ENCODE data around the gene VAT1L.

The VAT1L gene

DNA sequence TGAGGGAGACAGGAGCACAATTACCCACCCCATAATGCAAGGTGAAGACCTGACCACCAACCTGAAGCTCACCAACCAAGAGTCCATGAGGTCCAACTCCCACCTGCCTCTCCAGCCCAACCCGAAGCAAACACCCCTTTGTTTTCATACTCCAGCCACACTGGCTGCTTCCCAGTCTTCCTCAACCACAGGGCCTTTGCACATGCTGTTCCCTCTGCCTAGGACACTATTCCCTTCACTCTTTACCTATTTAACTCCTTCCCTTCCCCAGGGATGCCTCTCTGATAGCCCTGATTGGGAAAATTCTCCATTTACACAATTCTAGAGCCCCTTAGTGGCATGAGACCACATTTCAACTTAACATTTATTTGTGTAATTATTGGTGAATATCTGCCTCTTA is 86.0 kb downstream of the VAT1L start:
- no peak for DNase-seq

DNA sequence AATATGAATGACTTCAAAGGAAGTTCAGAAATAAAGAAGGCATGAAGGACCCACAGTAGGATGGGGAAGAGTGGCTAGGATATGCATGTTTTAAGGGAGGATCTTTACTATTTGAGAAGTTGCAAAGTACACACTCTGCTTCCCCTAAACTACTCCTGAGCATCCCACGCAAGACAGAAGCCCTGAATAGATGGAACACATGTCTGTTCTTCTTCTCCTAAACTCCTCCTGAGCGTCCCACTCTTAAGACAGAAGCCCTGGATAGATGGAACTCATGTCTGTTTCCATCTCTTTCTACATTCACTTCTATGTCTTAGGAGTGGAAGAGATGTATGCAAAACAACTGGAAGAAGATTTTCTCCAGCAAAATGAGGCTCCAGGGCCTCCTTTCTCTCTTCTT is 88.4 kb downstream of the VAT1L start:
- no peak for DNase-seq

DNA sequence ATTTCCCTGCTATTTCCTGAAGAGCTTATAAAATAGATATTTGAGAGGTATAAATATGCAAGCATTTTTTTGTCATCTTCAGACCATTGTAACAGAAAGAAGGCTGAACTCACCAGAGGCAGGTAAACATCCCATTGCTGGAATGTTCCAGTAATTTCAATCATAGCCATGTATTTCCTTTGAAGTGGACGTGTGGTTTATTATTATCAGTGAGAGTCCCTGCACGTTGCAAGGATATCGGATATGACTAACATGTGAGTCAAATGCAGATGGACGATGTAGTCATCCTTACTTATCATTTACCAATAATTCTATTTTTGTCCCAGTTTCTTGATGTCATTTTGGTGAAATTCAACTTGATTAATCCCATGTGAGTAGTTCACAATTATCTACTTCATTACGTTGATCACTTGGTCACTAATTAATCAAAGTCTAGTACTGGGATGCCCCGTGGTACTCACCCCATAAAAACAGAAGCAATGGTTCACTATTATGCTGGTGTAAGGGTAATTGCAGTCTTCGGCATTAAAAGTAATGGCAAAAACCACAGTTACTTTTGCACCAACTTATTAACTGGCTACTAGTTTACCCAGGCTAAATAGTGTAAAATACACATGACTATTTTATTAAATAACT is 89.5 kb downstream of the VAT1L start:
- no peak for DNase-seq

DNA sequence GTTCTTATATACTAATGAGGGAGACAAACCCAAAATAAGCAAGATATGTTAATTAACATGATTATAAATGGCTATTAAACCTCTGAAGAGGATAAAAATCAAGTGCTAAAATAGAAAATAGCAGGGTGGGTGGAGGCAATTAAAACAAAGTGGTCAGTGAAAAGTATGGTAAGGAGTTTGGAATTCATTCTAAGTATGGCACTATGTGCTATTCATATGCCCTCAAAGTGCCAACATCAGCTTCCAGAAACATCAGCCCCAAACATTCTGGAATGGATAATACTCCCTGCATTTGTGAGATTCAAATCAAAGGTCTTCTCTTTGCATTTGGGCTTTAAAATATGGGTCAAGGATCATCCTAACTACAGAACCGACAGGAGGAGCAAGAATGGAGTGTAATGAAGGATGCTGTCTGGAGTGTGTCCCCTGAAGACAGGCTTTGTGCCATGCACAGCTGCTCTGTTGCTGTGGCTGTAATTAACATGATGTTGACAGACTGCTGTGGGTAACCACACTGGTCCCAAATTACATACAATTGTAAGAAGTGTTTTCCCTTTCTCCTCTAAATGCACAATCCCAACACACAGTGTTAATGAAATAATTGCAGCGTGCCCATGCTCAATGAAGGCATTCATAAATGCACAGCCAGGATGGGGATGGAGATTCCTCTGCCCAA is 93.1 kb downstream of the VAT1L start:
- no peak for DNase-seq

DNA sequence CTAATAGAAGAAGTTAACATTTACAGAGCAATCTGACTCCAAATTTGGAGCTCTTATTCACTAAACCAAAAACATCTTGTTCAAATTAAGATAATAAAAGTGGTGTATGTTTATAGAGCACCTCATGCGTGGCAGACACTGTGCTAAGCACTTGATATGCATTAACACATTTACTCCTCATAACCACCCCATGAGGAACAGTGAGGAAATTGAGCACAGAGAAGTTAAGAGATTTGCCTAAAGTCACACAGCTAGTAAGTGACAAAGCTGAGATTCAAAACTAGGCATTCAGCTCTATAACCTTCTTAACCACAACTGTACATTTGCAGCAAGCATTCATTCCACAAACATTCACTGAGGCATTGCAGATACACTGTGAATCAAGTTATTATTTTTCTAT is 94.0 kb downstream of the VAT1L start:
- DNase-seq = no peak

DNA sequence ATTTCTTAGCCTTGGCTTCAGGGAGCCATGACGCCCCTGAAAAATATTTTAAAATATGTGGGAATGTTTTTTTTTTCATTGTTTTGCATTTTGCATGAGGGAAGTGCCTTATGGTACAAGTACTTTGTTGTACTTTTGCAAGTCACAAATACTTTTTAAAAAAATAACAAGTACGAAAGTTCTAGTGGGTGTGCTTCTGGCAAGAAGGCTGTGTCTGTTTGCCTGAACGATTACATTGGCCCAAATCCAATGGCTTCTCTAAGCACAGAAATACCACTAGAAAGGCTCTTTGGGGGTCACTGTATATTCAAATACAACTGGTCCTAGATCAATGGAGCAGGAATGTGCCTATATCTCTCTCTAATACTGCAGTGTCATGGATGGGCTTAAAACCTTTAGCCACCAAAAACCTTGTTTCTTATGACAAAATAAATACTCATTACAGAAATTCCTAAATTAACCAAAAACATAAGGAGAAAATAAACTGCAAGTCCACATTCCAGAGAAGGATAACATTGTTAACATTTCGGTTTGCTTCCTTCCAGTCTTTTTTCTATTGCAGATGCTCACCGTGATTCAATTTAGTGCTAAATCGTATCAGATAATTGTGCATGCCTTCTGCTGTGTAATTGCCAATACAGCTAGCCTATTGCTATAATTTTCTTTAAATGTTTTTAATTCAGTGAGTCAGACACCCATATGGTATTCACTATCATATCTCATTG is 97.4 kb downstream of the VAT1L start:
- no peak for DNase-seq

DNA sequence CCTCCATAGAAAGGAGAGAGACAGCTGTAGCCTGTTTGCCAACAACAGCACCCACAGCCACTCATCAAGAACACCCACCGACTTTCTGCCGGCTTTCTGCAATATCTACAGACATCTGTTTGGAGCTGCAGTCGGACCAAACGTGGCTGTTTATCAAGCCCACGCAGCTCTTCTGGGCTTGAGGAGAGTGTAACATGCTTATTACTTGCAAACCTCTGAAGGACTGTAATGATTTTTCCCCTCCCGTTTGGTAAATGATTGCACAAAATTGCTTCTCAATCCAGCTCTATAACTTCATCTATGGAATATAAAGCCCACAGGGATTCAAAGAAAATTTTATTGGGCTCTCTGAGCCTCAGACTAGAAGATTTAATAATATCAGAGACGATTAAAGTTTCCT is 100.5 kb downstream of the VAT1L start:
- DNase-seq = no peak

DNA sequence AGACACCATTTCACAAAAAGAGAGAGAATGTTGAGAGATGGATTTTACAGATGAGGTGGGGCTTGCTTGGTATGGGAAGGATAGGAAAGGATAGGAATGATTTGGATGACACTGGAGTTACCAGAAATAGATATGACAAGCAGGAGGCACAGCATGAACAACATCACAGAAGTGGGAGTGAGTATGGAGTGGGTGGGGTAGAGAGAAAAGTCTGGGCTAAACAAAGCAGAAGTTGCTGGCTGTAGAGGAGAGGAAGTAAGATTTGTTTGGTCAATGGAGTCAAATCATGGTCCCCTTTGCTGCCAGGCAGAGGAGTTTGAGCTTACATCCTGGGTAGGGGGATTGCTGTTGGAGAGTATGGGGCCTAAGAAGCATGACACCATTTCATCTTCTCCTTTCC is 101.7 kb downstream of the VAT1L start:
- no peak for DNase-seq

DNA sequence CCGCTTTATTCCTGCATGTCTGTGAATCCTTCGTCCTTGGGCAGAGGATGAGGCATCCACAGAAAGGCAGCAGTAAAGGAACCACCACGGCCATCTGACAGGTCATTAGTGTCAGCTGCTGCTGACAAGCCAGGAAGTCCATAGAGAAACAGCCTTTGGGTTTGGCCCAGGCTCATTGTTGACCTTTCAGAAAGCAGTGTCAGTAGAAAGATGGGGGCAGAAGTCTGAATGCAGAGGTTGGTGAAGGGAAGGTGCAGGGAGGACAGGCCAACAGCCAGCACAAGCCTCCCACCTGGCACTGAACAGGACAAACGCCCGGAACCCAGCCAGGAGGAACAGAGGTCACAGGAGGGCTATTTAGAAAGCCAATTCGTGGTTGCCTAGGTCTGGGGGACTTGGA is 105.8 kb downstream of the VAT1L start:
- DNase-seq = no peak

DNA sequence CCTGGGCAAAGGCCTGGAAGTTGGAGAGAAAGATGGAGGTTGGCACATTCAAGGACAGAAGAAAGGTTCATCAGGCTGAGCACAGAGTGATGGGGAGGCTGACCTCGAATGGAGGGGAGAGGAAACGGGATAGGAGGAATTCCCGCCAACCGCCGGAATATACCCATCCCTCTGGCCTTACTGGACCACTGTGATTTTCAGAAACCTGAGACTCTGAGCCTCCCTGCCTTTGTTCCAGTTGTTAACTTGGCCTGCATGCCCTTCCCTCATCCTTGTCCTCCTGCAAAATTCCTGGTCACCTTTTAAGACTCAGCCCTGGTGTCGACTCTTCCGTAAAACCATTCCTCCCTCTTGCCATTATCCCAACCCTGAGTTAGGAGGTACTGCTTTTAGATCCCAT is 107.6 kb downstream of the VAT1L start:
- no peak for DNase-seq

DNA sequence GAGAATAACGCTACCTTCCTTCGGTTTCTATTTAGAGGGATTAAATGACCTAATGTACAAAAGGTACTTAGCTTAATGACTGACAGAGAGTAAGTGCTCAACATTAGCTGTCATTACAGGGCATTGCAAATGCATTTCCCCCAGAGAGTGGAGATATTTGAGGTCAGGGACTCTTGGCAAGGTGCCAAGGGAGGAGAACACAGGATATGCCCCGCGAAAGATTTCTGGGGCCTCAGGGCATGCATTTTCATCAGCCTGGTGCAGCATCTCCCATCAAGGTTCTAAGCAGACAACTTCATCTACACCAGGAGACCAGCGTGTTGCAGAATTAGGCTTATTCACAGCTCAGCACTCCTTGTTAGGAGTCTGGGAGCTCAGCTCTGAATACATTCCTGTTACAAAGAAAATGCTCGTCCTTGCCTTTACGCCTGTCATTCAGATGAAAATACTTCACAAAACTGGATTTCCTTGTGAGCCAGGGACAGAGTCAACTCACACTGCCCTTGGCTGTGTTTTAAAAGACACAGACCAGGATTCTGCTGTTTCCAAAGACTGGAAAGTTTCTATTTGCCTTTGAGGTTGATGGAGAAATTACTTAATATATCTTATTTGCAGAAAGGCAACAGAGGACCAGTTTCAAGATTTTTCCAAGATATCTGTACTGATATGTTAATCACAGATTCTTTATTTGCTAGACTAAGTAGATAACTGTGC is 108.2 kb downstream of the VAT1L start:
- no peak for DNase-seq

DNA sequence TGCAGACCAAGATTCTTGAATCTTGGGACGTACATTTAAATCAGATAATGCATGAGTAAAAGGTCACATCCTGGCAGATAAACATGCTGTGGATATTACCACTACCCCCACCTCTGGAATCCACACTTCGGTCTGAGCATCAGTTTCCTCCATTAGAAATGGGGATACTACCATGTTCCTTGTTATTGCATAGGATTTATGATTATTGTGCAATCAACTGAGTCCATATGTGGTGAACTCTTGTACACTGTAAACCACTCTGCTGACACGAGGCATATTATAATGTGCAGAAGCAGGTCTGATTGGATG is 108.7 kb downstream of the VAT1L start:
- DNase-seq = no peak

DNA sequence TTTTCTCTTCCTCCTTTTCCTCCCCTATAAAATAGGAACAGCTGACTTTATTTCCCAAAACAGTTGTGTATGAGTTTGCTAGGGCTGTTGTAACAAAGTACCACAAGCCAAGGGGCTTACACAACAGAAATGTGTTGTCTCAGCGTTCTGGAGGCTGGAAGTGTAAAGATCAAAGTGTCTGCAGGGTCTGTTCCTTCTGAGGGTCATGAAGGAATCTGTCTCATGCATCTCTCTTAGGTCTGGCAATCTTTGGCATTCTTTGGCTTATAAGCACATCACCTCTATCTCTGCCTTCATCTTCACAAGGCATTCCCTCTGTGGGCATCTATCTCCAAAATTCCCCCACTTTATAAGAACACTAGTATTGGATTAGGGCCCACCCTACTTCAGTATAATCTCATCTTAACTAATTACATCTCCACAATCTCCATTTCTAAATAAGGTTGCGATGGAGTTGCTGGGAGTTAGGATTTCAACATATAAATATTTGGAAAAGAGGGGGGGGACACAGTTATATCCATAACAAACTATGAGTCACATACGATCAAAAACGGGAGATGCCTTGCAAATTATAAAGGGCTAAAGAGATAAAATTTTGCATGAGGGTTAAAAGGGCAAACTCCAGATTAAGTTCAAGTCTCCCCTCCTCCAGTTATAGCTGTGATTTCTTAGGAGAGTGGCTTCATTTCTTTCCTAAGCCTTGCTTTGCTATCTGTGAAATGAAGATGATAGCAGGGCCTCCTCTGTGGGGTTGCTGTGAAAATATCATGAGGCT is 109.7 kb downstream of the VAT1L start:
- no peak for DNase-seq

DNA sequence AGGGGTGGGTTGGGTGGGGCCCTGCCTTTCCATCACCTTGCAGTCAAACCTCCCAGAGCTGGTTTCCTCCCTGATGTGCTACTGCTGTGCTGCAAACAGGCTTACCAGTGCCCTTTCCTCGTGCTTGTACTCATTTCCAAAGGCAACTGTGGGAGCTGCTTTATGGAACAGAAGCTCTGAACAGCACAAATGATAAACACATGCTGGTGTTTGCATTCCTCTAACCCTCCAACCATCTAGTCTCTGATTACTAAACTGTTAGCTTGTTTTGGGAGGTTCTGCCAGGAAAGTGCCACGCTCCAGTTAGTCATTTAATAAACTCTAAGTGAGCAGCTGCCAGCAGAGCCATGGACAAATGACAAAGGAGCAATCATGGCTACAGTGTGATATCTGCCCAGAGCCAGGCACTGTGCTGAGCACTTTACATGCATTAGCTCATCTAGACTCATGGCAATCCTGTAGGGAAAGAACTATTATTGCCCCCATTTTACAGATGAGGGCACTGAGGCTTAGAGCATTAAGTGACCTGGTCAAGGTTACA is 110.4 kb downstream of the VAT1L start:
- DNase-seq = no peak

DNA sequence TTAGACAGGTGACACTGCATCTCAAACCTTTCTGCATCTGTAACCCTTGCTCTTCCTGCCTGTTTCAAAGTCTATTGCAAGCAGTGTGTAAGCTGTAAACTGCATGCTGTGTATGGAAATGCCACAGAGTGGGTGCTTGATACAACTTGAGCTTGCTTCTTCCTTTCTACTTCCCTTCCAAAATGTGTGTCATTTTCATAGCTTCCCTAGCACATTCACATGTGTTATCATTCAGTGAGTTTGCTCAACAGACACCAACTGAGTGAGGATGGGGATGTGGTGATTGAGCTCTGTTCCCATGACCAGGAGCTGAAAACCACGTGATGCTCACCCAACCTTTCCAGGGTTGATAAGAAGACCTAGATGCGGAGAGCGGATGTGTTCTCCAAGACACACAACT is 111.1 kb downstream of the VAT1L start:
- DNase-seq = no peak

DNA sequence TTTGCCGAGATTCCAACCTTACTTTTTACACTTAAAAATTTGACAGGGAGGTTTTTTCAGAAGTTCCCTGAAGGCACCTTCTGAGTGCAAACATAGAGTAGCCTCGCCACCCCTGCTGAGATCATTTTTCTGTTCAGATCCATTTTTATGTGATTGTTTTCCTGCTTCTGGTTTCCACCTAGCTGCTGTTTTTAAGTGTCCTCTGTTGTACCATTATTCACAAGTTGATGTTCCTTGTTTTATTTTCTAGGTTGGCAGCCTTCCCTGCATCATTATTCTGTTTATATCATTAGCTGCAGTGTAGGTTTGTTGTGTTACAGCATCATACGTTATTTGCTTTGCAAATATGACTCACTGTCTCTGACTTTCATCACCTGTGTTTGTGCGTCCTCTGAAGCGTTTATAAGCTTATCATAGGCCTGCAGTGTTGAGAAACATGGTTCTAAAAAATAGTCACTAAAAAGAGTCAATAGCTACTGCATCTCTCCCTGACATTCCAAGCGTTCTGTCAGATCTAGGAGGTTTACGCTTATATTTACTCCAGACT is 117.1 kb downstream of the VAT1L start:
- DNase-seq = no peak

DNA sequence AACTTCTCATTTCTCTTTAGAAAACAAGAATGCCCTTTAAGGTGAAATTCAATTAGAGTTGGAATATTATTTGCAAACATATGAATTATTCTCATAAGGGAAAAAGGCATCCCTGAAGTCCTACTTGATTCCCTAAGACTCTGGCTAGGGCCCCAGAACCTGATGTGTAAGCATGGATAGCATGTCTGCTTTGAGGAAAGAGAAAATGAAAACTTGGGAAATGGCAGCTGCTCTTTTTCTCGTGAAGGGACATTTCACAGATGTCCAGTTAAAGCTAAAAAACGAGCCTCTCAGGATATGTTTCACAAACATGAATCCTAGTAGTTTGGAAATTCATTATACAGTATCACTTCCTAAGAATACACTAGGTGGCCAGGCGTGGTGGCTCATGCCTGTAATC is 121.7 kb downstream of the VAT1L start:
- no peak for DNase-seq

DNA sequence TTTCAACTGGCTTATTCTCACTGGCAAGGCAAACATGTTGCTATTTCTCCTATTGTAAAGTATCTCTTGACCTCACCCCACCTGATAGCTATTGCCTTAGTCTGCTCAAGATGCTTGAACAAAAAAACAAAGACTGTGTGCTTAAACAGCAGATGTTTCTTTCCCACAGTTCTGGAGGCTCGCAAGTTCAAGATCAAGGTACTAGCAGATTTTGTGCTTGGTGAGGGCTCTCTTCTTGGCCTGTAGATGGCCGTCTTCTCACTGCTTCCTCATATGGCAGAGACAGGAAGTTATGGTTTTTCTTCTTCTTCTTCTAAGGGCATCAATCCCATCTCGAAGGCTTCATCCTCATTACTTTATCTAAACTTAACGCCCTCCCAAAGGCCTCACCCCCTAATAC is 124.3 kb downstream of the VAT1L start:
- no peak for DNase-seq

DNA sequence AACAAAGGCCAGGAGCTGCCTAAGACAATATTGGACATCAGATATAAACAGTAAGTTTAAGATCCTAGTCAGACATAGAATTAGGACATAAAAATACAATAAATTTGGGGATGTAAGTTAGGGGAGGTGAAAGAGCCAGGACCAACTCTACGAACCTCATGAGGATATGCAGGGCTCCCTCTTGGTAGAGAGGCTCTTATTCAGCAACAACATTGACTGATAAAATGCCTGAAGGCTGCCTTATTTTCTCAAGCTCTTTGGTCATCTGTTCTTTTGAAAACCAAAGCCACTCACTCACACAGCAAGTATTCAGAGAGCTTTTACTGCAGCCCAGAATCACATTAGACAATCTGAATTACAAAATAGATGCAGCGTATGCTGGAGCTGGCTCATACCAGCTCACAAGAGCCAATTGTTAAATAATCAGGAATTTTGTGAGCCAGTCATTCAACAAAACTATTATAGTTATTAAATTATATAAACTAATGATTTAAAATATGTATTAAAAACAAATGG is 125.4 kb downstream of the VAT1L start:
- no peak for DNase-seq

DNA sequence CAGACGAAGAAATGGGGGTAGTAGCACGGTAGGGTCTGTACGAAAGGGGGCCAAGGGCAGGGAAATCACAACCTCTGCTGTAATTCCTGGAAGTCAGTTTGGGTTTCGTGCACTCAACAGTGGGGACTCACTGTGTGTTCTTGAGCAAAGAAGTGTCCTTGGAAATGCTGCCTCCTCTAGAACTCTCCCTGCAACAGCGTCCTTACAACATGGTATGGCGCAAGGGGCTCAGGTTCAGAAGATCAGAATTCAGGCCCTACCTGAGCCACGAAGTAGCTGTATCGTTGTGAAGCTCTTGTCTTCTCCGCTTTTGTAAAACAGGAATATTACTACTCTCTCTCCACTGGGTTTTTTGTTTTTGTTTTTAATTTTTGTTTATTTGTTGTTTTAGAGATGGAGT is 127.7 kb downstream of the VAT1L start:
- DNase-seq = no peak

DNA sequence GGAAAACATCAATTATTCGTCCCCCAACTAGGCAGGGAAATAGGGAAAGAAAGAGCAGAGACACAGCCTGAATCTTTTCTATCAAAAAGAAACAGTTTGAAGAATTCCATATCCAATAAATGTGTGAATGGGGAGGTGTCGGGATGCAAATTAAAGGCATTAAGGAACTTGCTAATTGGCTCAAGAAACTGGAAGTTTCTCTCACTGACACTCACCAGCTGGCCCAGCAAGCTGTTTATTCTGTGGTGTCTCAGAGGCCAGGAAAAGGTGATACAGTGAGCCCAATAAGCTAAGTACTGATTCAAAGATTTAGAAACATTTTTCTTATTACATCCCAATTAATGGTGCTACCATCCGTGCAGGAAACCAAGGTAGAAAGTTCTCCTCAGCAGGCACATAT is 129.6 kb downstream of the VAT1L start:
- no peak for DNase-seq
